Heart left ventricle (tissue), 16 donors: ENCODE results near the gene USP6NL. TPM values are rescaled to one million over a fixed set of nuclear protein-coding genes. Genes with fewer than 3 reads are reported as not detected.

Experiments used
- ATAC-seq, 4 donors: fragments of 200-7000 bp; cut with Tn5 transposase; one replicate each; pipeline ENCODE4 v1.9.1; 2020 to 2022; ENCODE audit warnings: moderate library complexity in 4 of 4, mild to moderate bottlenecking in 3 of 4, moderate number of reproducible peaks in 1 of 4
- DNase-seq, 5 donors: peaks; one replicate each; pipeline ENCODE4 v3.0.0-alpha.2; 2020
- H3K27ac ChIP-seq, 12 donors: fragments of 200-600 bp; sonication (generic) in 4 of 12; one replicate each; pipeline versions ENCODE4 v1.5.0 to v1.8.0; 2016 to 2022; ENCODE audit warnings: mild to moderate bottlenecking in 2 of 12
- H3K27me3 ChIP-seq, 9 donors: fragments of 200-600 bp; sonication (generic) in 2 of 9; one replicate each; pipeline versions ENCODE4 v1.5.1 to v1.8.0; 2016 to 2022; ENCODE audit warnings: mild to moderate bottlenecking in 3 of 9
- H3K36me3 ChIP-seq, 9 donors: fragments of 200-600 bp; sonication (generic) in 2 of 9; one replicate each; pipeline versions ENCODE4 v1.5.0 to v1.8.0; 2018 to 2022; ENCODE audit warnings: mild to moderate bottlenecking in 2 of 9
- H3K4me1 ChIP-seq, 12 donors: fragments of 200-600 bp; sonication (generic) in 4 of 12; one replicate each; pipeline versions ENCODE4 v1.5.0 to v1.8.0; 2016 to 2022; ENCODE audit warnings: mild to moderate bottlenecking in 3 of 12
- H3K4me3 ChIP-seq, 12 donors: fragments of 200-600 bp; sonication (generic) in 4 of 12; one replicate each; pipeline versions ENCODE4 v1.5.0 to v1.8.0; 2017 to 2022; ENCODE audit warnings: mild to moderate bottlenecking in 9 of 12, moderate library complexity in 4 of 12
- H3K9me3 ChIP-seq, 12 donors: fragments of 200-600 bp; sonication (generic) in 4 of 12; one replicate each; pipeline versions ENCODE4 v1.5.0 to v1.8.0; 2016 to 2022; ENCODE audit warnings: mild to moderate bottlenecking in 1 of 12
- CTCF ChIP-seq, 12 donors: fragments of 200-600 bp; sonication (generic) in 4 of 12; IDR thresholded peaks; one replicate each; pipeline versions ENCODE4 v1.5.0 to v1.8.0; 2018 to 2022; ENCODE audit warnings: antibody characterized with exemption in 12 of 12, mild to moderate bottlenecking in 5 of 12
- POLR2A ChIP-seq, 2 donors: fragments of 450-650 bp; IDR thresholded peaks; one replicate each; pipeline ENCODE4 v1.6.1; 2017; ENCODE audit warnings: antibody characterized with exemption in 2 of 2, mild to moderate bottlenecking in 2 of 2, moderate library complexity in 2 of 2
- WGBS, 4 donors: extraction: QIAGEN DNeasy Blood & Tissue Kit in 2 of 4; methylation state at CpG; one replicate each; pipeline versions ENCODE4 v1.1.5 to v1.1.7; 2013 to 2018; 5-methylcytosine and 5-hydroxymethylcytosine counted together
- intact Hi-C, 10 donors: fragments of 100-400 bp; cut with DNase I; formaldehyde crosslinking; loops; one replicate each; pipeline versions ENCODE4 v1.11.1 to v1.14.2; 2022
- polyA plus RNA-seq, 2 donors: library from polyadenylated mRNA; stranded (reverse); fragments of 200-250 nt; gene quantifications; one replicate each; pipeline ENCODE4 v1.2.3, GENCODE V29; 2013
- total RNA-seq, 9 donors: library from RNA; depleted of rRNA in 2 of 9; stranded (reverse); fragments of >200 nt in 2 of 9; fragmentation: NEBNext Ultra II Directional in 3 of 9; extraction: Animal tissue kit (Norgen Biotek cat#: 25700) in 3 of 9; gene quantifications; one replicate each; pipeline versions ENCODE4 v1.1.0 to v1.2.4, GENCODE V29; 2016 to 2023
- donor health status: ischemic (EF 13 %, LVEDD 7.1; RV severe dilation, severe dysfunction).
- donor health status: healthy with polysubstance abuse.
- donor health status: DM: no; HTN: yes; CAD: no.
- donor health status: DM: no; HTN: no; CAD: no.
- donor health status: ischemic (EF 25% LVEDD 6.9; RV normal size, moderate dysfunction).
- donor health status: ischemic (EF 25% LVEDD 5.7; RV mildly dilated, moderate dysfunction).
- donor health status: healthy.
- donor health status: DM: yes; HTN: yes; CAD: no.
- donor health status: ischemic (EF 35%, LVEDD 5.7; RV mildly dilated, moderate dysfunction).
- donor health status: nonischemic (EF 11% LVEDD 7.7; RV severe dilation, severe dysfunction).
- donor health status: DM: yes; HTN: yes; CAD: no.
- donor health status: PGD.
- donor health status: ischemic (EF 29% LVEDD 5.4; RV normal size, mild dysfunction).
- donor health status: nonischemic (EF 23%, LVEDD 6.1; RV moderate dilation, normal function).

The USP6NL gene
- total and polyA plus RNA-seq, 11 donors: 1.3 to 12.2 (median 9.6) TPM

GRCh38 chr10:11578802-11579255, 32.6 kb downstream of the USP6NL start:
- 83 to 94% (median 87%) methylated on average over 2 of the region's 2 CpGs for WGBS, 4 donors
- Histone ChIP-seq H3K27me3 (no peaks in the 10 kb centered on the region), H3K4me3 (no peak overlapping the region), H3K27ac (no peak overlapping the region), H3K36me3 (no peaks in the 10 kb centered on the region), H3K9me3 (peaks cover 0 to 5% (median 0%) of the 10 kb centered on the region in 12 donors), H3K4me1 (peaks cover 0 to 14% (median under 1%) of the 10 kb centered on the region in 12 donors)
- ATAC-seq (no peak), DNase-seq (no peak)
- no peak for TF ChIP-seq CTCF (IDR thresholded peaks at IDR 0.05)
- no peak for TF ChIP-seq POLR2A (IDR thresholded peaks at IDR 0.05)
- intact Hi-C loops: no loop called here

GRCh38 chr10:11576092-11576809, 35.2 kb downstream of the USP6NL start:
- H3K4me3 ChIP-seq: no peak overlapping the region
- no peak for ATAC-seq
- no peak overlapping the region for H3K27ac ChIP-seq
- no peak for DNase-seq
- WGBS, 4 donors: 91 to 96% (median 95%) methylated on average over 6 of the region's 6 CpGs
- no peaks in the 10 kb centered on the region for H3K36me3 ChIP-seq
- intact Hi-C loops: no loop called here
- H3K4me1 ChIP-seq: peaks cover 0 to 33% (median 6%) of the 10 kb centered on the region in 12 donors
- TF ChIP-seq CTCF (IDR thresholded peaks at IDR 0.05) (no peak), POLR2A (IDR thresholded peaks at IDR 0.05) (no peak)
- H3K9me3 ChIP-seq: peaks cover 0 to 5% (median 0%) of the 10 kb centered on the region in 12 donors
- H3K27me3 ChIP-seq: no peaks in the 10 kb centered on the region

GRCh38 chr10:11573497-11573896, 38.0 kb downstream of the USP6NL start:
- Histone ChIP-seq H3K9me3 (peaks cover 0 to 5% (median 0%) of the 10 kb centered on the region in 12 donors), H3K4me3 (peak overlapping the region in 1 of 12 donors; percentile 9), H3K4me1 (peaks cover 0 to 33% (median 6%) of the 10 kb centered on the region in 12 donors), H3K36me3 (no peaks in the 10 kb centered on the region), H3K27ac (no peak overlapping the region), H3K27me3 (no peaks in the 10 kb centered on the region)
- DNase-seq (no peak), ATAC-seq (peak in 2 of 4 donors; percentile 27 to 43)
- intact Hi-C loops: no loop called here
- TF ChIP-seq CTCF (IDR thresholded peaks at IDR 0.05): no peak
- no peak for TF ChIP-seq POLR2A (IDR thresholded peaks at IDR 0.05)
- WGBS, 4 donors: 50 to 57% (median 50%) methylated on average over 3 of the region's 3 CpGs

GRCh38 chr10:11570751-11571150, 40.7 kb downstream of the USP6NL start:
- Histone ChIP-seq H3K27ac (no peak overlapping the region), H3K9me3 (peaks cover 0 to 4% (median 0%) of the 10 kb centered on the region in 12 donors), H3K4me3 (no peak overlapping the region), H3K27me3 (no peaks in the 10 kb centered on the region), H3K4me1 (peaks cover 0 to 33% (median 6%) of the 10 kb centered on the region in 12 donors), H3K36me3 (no peaks in the 10 kb centered on the region)
- intact Hi-C loops: no loop called here
- no peak for DNase-seq
- TF ChIP-seq POLR2A (IDR thresholded peaks at IDR 0.05) (no peak), CTCF (IDR thresholded peaks at IDR 0.05) (no peak)
- 91 to 94% (median 93%) methylated on average over 5 of the region's 5 CpGs for WGBS, 4 donors
- ATAC-seq: no peak
